Gastrocnemius medialis (tissue), 4 donors: ENCODE measurements around the gene BCL6B. TPM values are rescaled to one million over a fixed set of nuclear protein-coding genes. Genes with fewer than 3 reads are reported as not detected.
A peak's percentile ranks its signal among the peaks of the same experiment; 100 is the strongest.

Experiments used
- ATAC-seq, 2 donors: fragments of 150-250 bp; one replicate each; pipeline ENCODE4 v1.9.1; 2016
- DNase-seq, 2 donors: peaks; one replicate each; pipeline ENCODE4 v3.0.0-alpha.2; 2019
- H3K27ac ChIP-seq, 4 donors: fragments of 200-600 bp; sonication (generic); 1 replicate in 1 of 4; 2 replicates in 3 of 4; pipeline ENCODE4 v1.5.1; 2016 to 2018; ENCODE audit warnings: mild to moderate bottlenecking in 2 of 4, moderate library complexity in 1 of 4
- H3K27me3 ChIP-seq, 3 donors: fragments of 200-600 bp; sonication (generic) in 2 of 3; 1 replicate in 1 of 3; 2 replicates in 2 of 3; pipeline versions ENCODE4 v1.5.1 to v1.6.0; 2016 to 2019; ENCODE audit warnings: mild to moderate bottlenecking in 1 of 3, moderate library complexity in 1 of 3
- H3K36me3 ChIP-seq, 2 donors: fragments of 200-600 bp; sonication (generic) in 1 of 2; one replicate each; pipeline ENCODE4 v1.5.1; 2017 to 2018
- H3K4me1 ChIP-seq, 2 donors: fragments of 200-600 bp; sonication (generic) in 1 of 2; one replicate each; pipeline ENCODE4 v1.5.1; 2016 to 2017; ENCODE audit warnings: mild to moderate bottlenecking in 2 of 2
- H3K4me3 ChIP-seq, 4 donors: fragments of 200-600 bp; sonication (generic) in 3 of 4; 1 replicate in 1 of 4; 2 replicates in 3 of 4; pipeline ENCODE4 v1.5.1; 2016 to 2019; ENCODE audit warnings: mild to moderate bottlenecking in 2 of 4
- H3K9me3 ChIP-seq, 3 donors: fragments of 200-600 bp; sonication (generic) in 2 of 3; 1 replicate in 1 of 3; 2 replicates in 2 of 3; pipeline ENCODE4 v1.5.1; 2016 to 2019
- POLR2A ChIP-seq, 2 donors: fragments of 450-650 bp; IDR thresholded peaks; one replicate each; pipeline ENCODE4 v1.6.1; 2017; ENCODE audit warnings: antibody characterized with exemption in 2 of 2, mild to moderate bottlenecking in 2 of 2, moderate library complexity in 2 of 2
- in situ Hi-C, 4 donors: fragments of 200-750 bp; cut with MboI; loops; one replicate each; pipeline versions ENCODE4 v1.15.0 to v1.8.0; 2017; ENCODE audit warnings: low sequenced_read_pairs in 4 of 4
- intact Hi-C: fragments of 100-400 bp; cut with DNase I; formaldehyde crosslinking; loops from one replicate; pipeline ENCODE4 v1.15.1; 2023; ENCODE audit warnings: low total_unique reads
- total RNA-seq, 4 donors: library from RNA; depleted of rRNA; stranded (reverse); fragments of >200 nt; gene quantifications; one replicate each; pipeline versions ENCODE4 v1.1.0 to v1.2.3, GENCODE V29; 2016
- TF ChIP-seq, protein P1 (sequence below), 5 experiments: fragments of 450-650 bp in 3 of 5; fragments of 200-600 bp in 2 of 5; sonication (generic) in 2 of 5; IDR thresholded peaks in 4 of 5; conservative IDR thresholded peaks in 1 of 5; 1 replicate in 4 of 5; 2 replicates in 1 of 5; pipeline ENCODE4 v1.5.1; 2016 to 2019; ENCODE audit warnings: antibody characterized with exemption in 5 of 5, mild to moderate bottlenecking in 3 of 5, moderate library complexity in 3 of 5

Gene BCL6B
- total RNA-seq, 4 donors from 2014 or later: 1.2 to 3.9 (median 2.1) TPM

DNA sequence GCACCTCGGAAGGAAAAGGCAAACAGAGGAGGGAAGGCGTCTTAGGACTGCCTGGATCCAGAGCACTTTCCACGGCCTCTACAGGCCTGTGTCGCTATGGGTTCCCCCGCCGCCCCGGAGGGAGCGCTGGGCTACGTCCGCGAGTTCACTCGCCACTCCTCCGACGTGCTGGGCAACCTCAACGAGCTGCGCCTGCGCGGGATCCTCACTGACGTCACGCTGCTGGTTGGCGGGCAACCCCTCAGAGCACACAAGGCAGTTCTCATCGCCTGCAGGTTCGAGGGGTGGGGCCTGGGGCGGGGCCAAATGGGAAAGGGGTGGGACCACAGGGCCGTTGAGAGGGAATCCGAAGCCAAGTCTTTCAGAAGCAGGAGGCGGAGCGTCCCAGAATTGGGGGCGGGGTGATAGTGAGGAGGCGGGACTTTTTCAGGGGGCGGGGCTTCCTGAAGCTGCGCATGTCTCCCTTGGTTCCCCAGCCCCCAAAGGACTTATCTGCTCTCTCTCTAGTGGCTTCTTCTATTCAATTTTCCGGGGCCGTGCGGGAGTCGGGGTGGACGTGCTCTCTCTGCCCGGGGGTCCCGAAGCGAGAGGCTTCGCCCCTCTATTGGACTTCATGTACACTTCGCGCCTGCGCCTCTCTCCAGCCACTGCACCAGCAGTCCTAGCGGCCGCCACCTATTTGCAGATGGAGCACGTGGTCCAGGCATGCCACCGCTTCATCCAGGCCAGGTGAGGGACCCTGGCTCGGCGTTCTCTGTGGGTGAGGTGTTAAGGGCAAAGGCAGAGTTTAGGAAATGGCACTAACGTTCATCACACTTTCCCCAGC lies 939 bp downstream of the BCL6B start:
- peak overlapping the region; percentile 35 to 56 (median 44) for H3K4me3 ChIP-seq
- peaks cover 17 to 30% of the 10 kb centered on the region in 2 donors for H3K4me1 ChIP-seq
- in situ Hi-C loops (loop anchor here (25.0 kb wide), 2 partner anchors 361 to 386 kb away; partner anchors contain the start of genes C17orf100 (in 3 of the 4), MED31 (in 3 of the 4), KIAA0753 (in 1 of the 4) and TXNDC17 (in 1 of the 4)), intact Hi-C loops (loop anchor here (10.0 kb wide), 1 partner anchor 461 kb away; the partner anchor contains the start of genes POLR2A and SLC35G6)
- H3K9me3 ChIP-seq: no peaks in the 10 kb centered on the region
- H3K27ac ChIP-seq: peak overlapping the region; percentile 93 to 99 (median 96)
- no peaks in the 10 kb centered on the region for H3K36me3 ChIP-seq
- H3K27me3 ChIP-seq: peaks cover 14 to 16% (median 15%) of the 10 kb centered on the region in 3 donors
- ATAC-seq: peak; percentile 41 to 56
- peak; percentile 69 to 88 for DNase-seq
- peak; percentile 65 to 78 for TF ChIP-seq POLR2A (IDR thresholded peaks at IDR 0.05)
- TF ChIP-seq, protein P1, sequence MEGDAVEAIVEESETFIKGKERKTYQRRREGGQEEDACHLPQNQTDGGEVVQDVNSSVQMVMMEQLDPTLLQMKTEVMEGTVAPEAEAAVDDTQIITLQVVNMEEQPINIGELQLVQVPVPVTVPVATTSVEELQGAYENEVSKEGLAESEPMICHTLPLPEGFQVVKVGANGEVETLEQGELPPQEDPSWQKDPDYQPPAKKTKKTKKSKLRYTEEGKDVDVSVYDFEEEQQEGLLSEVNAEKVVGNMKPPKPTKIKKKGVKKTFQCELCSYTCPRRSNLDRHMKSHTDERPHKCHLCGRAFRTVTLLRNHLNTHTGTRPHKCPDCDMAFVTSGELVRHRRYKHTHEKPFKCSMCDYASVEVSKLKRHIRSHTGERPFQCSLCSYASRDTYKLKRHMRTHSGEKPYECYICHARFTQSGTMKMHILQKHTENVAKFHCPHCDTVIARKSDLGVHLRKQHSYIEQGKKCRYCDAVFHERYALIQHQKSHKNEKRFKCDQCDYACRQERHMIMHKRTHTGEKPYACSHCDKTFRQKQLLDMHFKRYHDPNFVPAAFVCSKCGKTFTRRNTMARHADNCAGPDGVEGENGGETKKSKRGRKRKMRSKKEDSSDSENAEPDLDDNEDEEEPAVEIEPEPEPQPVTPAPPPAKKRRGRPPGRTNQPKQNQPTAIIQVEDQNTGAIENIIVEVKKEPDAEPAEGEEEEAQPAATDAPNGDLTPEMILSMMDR (IDR thresholded peaks at IDR 0.05 in 4 of 5, conservative IDR thresholded peaks at IDR 0.05 in 1 of 5): no peak

DNA sequence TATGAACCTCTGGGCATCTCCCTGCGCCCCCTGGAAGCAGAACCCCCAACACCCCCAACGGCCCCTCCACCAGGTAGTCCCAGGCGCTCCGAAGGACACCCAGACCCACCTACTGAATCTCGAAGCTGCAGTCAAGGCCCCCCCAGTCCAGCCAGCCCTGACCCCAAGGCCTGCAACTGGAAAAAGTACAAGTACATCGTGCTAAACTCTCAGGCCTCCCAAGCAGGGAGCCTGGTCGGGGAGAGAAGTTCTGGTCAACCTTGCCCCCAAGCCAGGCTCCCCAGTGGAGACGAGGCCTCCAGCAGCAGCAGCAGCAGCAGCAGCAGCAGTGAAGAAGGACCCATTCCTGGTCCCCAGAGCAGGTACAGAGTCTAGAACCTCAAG lies 1.5 kb downstream of the BCL6B start:
- TF ChIP-seq POLR2A (IDR thresholded peaks at IDR 0.05): no peak
- TF ChIP-seq, protein P1 (IDR thresholded peaks at IDR 0.05 in 4 of 5, conservative IDR thresholded peaks at IDR 0.05 in 1 of 5): no peak
- DNase-seq (no peak), ATAC-seq (no peak)
- Histone ChIP-seq H3K9me3 (no peaks in the 10 kb centered on the region), H3K4me1 (peaks cover 20 to 24% of the 10 kb centered on the region in 2 donors), H3K27ac (peak overlapping the region in 3 of 4 donors; percentile 42 to 99 (median 65)), H3K4me3 (peak overlapping the region in 3 of 4 donors; percentile 11 to 45 (median 35)), H3K27me3 (peaks cover 14 to 16% (median 15%) of the 10 kb centered on the region in 3 donors), H3K36me3 (no peaks in the 10 kb centered on the region)
- in situ Hi-C loops (loop anchor here (25.0 kb wide), 2 partner anchors 362 to 387 kb away; partner anchors contain the start of genes C17orf100 (in 3 of the 4), MED31 (in 3 of the 4), KIAA0753 (in 1 of the 4) and TXNDC17 (in 1 of the 4)), intact Hi-C loops (loop anchor here (10.0 kb wide), 1 partner anchor 460 kb away; the partner anchor contains the start of genes POLR2A and SLC35G6)

DNA sequence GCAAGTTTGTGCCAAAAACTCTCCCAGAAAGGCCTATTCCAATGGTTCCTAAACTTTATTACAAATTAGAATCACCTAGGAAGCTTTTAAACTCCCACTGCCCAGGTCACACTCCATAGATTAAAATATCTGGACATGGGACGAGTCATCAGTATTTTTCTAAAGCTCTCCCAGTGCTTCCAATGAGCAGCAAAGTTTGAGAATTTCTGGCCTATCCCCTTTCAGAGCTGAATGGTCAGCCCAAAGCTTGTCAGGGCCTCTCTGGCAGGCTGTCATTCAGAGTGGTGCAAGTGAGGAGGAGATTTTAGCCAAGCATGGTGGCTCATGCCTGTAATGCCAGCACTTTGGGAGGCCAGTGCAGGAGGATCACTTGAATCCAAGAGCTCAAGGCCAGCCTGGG lies 2.4 kb downstream of the BCL6B start:
- H3K9me3 ChIP-seq: no peaks in the 10 kb centered on the region

DNA sequence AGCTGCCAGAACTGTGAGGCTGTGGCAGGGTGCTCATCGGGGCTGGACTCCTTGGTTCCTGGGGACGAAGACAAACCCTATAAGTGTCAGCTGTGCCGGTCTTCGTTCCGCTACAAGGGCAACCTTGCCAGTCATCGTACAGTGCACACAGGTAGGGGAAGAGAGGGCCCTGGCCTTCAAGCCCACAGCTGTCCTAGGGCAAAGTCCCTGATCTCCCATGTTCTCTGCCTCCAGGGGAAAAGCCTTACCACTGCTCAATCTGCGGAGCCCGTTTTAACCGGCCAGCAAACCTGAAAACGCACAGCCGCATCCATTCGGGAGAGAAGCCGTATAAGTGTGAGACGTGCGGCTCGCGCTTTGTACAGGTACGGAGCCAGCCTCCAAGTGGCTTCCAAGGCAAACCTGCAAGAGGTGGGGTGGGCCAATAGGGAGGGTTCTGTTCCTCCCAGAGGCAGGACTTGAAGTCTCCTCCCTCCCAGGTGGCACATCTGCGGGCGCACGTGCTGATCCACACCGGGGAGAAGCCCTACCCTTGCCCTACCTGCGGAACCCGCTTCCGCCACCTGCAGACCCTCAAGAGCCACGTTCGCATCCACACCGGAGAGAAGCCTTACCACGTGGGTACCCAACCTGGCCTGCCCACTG lies 3.7 kb downstream of the BCL6B start:
- no peak for TF ChIP-seq POLR2A (IDR thresholded peaks at IDR 0.05)
- TF ChIP-seq, protein P1 (IDR thresholded peaks at IDR 0.05 in 4 of 5, conservative IDR thresholded peaks at IDR 0.05 in 1 of 5): no peak
- Histone ChIP-seq H3K27ac (peak overlapping the region; percentile 25 to 99 (median 72)), H3K36me3 (no peaks in the 10 kb centered on the region), H3K4me1 (peaks cover 6 to 9% of the 10 kb centered on the region in 2 donors), H3K4me3 (no peak overlapping the region), H3K9me3 (no peaks in the 10 kb centered on the region), H3K27me3 (peaks cover 14 to 16% (median 15%) of the 10 kb centered on the region in 3 donors)
- intact Hi-C loops: loop anchor here (10.0 kb wide), 1 partner anchor 458 kb away; the partner anchor contains the start of genes POLR2A and SLC35G6
- ATAC-seq (no peak), DNase-seq (no peak)
- in situ Hi-C loops: loop anchor here in 1 of 4 donors (25.0 kb wide), 1 partner anchor 311 kb away; the partner anchor contains the start of genes ACAP1 and NEURL4

More for the DNA sequence above, 2.4 kb downstream of the BCL6B start:
- DNase-seq (no peak), ATAC-seq (no peak)
- Histone ChIP-seq H3K4me1 (peaks cover 19 to 21% of the 10 kb centered on the region in 2 donors), H3K27me3 (peaks cover 14 to 16% (median 15%) of the 10 kb centered on the region in 3 donors), H3K36me3 (no peaks in the 10 kb centered on the region), H3K27ac (peak overlapping the region in 3 of 4 donors; percentile 42 to 99 (median 52)), H3K4me3 (no peak overlapping the region)
- TF ChIP-seq POLR2A (IDR thresholded peaks at IDR 0.05): no peak
- TF ChIP-seq, protein P1 (IDR thresholded peaks at IDR 0.05 in 4 of 5, conservative IDR thresholded peaks at IDR 0.05 in 1 of 5): no peak
- in situ Hi-C loops (loop anchor here in 1 of 4 donors (25.0 kb wide), 1 partner anchor 312 kb away; the partner anchor contains the start of genes ACAP1 and NEURL4), intact Hi-C loops (loop anchor here (10.0 kb wide), 1 partner anchor 460 kb away; the partner anchor contains the start of genes POLR2A and SLC35G6)
